NCI-H187 treated with DMSO at 0.1 percent for 48 hours (cell line): ENCODE results near the gene LRRC72.
"Not testable (repeated sequence)": the region's sequence is repeated elsewhere in the genome, so short reads cannot be mapped to it uniquely, and the experiment has no call there.

Source experiments
- DNase-seq: peaks from one replicate; lab custom pipeline; 2025; lab: John Stamatoyannopoulos, UW

Gene LRRC72

DNA sequence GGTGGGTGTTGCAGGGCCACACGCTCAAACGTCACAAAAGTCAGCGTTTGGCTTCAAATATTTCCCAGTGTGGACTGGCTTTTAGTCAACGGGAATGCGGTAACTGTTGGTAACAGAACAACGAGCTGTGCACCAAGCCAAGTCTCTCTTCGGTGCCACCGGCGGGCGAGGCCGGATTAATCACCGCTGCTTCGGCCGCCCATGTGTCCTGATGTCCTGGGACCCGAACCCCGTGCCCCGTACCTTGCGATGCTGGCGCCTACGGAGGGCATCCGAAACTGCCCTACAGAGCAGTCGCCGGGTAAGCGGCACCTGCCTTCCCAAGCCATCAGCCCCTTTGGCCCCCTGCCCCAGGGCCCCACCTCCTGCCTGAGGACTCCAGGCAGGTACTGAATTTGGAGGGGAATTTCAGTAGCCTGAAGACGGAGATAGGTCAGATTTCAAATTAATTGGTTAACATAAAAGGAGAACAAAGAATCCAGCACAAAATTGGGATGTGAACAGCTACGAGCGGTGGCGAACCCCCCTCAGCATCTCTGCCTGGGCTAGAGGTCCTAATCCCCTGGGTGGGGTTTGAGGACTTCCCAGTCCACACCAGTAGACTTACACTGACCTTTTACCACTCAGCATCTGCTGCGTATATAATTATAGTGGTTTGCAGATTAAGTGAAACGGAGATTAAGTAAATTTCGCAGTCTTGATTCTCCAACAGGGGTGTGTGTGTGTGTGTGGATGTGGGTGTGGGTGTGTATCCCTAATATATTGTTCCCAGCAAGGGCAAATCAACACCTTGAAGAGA lies at the start of gene LRRC72:
LRRC72 (plus strand) TSS at position 84 of the 799 bp plus-strand sequence; CDS start at position 212, 128 bp downstream.
- DNase-seq: no peak

DNA sequence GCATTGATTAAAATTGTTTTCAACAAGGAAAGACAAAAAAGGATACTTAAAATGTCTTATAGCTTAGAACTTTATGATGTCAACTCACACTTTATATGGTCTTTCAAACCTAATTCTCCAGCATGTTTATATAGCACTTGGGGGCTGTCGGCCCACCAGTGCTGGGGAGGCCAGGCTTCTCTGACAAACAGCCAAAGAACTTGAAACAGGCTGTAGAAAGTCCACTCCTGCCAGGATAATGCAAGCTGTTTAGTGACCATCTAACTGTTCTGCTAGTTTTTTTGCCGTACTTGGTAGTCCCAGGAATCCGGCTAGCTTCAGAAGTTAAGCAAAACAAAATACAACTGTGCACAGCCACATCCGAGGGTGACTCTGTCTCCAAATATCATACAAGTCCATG lies 47.5 kb upstream of the LRRC72 start:
- DNase-seq: no peak

DNA sequence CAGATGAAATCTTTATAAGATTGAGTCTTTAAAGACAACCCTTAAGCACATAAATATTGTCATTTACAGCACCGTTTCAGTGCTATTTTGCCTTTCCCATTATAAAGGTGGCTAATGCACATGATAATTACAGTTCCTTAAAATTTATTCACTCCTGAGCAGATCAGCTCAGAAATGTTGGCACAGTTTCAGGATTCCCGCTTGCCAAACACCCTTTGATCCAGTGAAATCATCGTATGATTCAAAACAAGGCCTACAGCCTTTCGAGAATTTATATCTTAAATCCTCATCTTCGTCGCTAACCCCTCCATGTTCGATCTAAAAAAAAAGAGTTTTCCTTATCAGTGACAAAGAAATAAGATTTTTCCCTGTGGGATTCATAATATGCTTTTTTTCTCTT lies 47.0 kb upstream of the LRRC72 start:
- no peak for DNase-seq

DNA sequence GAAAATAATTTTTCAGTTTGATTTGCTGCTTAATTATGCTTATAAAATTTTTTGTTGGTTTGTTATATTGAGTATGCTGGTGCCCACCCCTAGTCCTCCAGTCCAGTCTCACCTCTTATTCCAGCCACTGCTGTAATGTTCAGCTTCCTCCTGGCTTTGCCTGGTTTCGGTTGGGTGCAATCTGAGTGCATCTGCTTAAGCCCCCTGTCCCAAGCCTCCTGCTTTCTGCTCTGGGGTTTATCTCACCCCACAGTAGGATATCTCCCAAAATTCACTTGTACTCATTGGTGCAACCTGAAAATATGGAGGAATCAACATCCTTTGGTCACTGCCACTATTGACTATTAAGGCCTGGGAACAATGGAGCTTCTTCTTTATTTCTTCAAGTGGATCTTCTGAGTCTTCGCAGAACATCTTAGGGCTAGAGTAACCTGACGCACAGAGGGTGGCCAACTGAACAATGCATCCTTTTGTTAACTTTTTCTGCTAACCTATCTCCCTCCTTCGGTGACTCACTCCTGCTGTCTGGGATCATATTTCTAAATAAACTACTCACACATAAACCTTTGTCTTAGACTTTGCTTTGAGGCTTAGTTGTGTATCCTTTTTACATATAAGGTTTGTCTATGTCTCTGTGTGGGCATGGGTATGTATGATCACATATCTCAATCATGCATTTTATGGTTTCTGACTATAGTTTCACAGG lies 42.0 kb upstream of the LRRC72 start:
- no peak for DNase-seq

DNA sequence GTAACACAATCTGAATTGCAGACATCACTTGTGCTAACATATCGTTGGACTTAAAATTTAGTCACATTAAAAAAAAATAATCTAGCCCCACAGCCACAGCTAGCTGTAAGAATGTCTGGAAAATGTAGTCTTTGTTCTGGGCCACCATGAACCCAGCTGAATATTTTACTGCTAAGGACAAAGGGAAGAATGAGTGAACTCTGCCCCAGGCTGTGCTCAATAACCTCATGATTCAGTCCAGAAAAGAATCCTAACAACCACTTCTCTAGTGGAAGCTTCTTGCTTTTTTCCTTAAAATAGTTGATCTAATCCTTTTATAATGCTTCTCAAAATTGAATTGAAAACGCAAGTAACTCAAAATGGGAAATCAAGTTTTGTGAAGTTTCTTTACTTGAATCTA lies 35.5 kb upstream of the LRRC72 start:
- DNase-seq: no peak

DNA sequence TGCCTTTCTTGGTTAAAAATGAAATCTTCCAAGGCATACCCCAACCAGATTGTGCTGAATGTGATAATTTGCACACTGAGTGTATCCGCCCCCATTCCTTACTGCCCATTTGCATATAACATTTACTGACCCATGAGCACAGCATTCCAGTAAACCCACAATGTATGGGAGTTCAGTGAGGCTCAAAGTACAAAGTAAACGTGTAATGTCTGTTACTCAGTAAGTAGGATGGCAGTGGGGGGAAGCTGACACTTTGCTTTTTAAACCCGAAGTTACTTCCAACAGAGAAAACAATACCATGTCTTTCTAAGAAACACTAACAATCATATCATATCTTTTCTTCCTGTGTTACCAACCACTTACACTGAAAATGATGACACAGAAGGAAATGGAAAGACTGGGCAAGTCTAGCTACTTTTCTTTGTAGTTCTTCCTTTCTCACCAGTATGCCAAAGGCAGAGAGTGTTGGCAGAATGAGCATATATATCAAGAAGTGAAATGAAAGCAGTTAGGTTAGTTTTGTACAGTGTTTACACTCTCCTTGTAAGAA lies 34.0 kb upstream of the LRRC72 start:
- no peak for DNase-seq

DNA sequence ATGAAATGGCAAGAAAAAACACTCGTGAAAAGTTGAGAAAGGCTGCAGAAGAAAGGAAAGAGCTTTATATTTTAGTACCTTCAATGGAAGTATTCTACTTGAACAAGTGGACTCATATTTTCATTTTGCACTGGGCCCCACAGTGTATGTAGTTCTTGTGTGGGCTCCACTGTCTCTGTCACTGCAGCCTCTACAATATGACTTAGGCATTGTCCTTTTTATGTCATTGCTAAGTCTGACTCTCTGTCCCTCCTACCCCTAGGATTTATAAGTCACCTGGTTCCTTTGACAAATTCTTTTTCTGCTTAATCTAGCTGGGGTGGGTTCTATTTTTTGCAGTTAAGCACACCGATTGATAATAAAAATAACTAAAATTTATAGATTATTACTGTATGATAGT lies 33.4 kb upstream of the LRRC72 start:
- DNase-seq: no peak

DNA sequence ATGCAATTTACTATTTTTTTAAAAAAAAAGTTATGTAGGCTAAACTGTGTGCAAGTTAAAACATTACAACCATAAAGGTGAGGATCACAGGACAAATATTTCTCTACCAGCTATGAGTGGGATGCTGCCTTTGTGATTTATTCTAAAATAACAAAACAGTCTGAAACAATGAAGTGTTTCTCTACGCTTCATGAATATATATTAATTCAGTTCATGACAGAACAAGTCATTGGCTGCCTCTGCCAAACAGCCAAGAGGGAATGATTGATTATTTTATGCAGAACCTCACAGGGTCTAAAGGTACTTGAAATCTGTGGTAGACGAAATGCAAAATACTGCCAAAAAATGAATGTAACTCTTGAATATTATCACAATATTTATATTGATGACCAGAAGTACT lies 32.1 kb upstream of the LRRC72 start:
- DNase-seq: no peak

DNA sequence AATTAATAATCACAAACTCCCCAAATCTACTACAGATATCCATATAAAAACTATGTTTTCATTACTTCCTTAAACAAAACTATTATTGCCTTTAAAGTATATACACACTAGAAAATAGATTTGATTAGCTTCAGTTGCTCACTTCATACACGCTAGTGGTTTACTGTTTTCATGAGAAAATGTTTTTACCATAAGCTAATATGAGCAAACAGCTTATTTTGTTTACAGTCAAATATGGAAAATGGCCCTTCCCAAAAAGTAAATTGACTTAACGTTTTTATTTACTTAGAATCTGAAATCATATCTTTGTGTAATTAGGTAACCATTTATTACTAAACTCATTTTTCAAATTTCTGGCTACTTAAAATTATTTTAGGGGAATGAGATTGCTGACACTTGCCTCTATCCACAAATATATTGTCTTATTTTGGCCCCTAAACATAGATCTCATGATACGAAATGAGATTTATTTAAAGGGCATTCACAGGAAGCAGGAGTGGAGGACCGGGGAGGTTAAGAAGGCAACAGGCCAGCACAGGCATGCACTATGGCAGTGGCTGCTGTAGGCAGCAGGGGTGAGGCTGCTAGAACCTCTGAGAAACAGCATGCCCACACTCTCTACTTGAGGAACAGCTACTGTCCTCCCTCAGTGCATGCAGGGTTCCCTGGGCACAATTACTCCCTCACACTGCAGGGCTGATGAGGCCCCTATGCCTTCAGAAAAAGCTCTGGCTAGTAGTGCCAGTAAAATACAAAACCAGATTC lies 31.5 kb upstream of the LRRC72 start:
- DNase-seq: no peak

DNA sequence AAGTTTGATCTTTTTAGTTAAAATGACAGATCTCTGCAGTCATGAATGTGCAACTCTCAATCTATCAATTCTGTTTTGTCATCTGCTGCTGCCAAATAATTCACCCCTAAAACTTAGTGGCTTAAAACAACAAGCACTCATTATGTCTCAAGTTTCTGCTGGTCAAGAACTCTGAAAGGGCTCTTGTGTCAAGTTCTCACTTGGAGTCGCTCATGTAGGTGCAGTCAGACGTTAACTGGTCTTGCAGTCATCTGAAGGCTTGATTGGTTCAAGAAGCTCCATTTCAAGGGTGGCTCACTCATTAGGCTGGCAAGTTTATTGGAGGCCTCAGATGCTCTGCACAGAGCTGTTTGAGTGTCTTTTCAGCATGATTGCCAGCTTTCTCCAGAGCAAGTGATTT lies 28.5 kb upstream of the LRRC72 start:
- no peak for DNase-seq

DNA sequence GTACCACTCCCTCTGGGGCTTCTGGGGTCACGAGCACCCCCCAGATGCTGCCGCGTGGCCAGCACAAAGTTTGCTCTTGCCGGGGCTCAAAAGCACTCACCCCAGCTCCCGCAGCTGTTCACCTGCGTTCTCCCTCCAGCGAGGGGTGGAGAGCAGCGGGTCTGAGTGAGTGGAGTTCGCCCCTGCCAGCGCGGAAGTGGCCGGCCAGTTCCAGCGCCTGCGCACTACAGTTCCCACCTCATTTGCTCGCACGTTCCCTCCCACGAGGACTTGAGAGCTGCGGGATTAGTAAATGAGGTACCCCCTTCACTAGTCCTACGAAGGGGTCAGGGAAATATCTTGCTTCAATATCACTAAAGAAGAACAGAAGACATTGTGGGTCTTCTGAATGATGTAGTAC lies 24.3 kb upstream of the LRRC72 start:
- no peak for DNase-seq

DNA sequence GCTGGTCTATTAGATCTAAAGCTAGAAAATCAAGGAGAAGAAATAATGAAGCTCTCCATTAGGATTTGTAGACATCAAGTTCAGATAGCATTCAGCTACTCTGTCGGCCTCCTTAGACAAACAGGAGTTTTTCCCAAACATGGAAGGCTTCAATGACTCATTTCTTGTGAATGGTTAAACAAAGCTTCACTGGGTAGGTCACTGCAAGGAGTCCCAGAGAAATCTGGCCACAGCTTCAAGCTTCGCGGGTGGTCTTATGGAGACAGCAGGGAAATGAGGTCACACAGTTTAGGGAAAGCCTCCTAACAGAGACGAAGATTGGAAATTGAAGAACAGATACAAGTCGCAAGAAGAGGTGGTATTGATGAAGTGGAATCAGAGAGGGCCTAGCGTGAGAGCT lies 22.6 kb upstream of the LRRC72 start:
- no peak for DNase-seq

DNA sequence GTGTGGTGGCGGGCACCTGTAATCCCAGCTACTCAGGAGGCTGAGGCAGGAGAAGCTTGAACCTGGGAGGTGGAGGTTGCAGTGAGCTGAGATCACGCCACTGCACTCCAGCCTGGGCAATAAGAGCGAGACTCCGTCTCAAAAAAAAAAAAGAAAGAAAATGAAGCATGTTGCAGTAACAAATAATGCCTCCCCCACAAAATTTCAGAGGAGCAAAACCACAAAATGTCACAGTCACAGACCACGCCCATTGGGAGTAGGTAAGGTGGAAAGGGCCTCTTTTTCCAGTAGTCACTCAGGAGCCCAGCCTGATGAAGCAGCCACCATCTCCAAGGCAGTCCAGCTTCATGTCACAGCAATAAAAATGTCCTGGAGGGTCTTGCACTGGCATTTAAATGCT lies 20.2 kb upstream of the LRRC72 start:
- not testable (repeated sequence) for DNase-seq

DNA sequence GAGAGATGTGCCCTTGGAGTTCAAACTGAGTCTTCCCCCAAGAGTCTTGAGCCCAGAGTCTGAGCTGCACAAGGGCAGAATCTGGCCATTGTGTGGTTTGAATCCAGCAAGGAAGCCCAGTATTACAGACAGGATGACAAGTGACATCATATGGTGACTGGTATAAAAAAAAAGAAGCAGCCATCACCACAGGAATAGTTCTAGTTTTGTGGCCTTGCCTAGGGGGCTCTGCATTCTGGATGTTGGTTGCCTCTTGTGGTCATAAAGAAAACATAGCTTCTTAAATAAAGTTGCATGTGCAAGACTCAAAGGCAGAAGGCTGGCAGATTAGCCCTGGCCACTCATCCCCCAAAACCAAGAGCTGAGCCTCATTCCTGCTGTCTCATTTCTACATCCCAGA lies 16.8 kb upstream of the LRRC72 start:
- no peak for DNase-seq

DNA sequence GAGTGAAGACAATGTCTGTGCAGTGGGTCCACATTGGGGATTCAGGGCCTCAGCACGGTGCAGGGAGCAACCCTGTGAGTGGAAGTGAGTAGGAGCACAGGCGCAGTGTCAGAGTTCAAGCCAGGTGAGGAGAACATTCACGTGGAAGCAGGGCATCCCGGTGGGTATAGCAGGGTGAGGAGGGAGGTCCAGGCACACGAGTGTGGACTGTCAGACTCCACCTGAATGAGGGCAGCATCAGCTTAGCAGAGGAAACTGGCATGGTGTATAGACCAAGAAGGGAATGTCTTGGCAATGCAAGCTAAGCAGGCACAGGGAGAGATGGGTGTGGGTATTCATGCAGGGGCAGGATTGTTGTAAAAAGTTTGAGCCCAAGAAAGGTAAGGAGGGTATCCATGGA lies 15.3 kb upstream of the LRRC72 start:
- DNase-seq: no peak

DNA sequence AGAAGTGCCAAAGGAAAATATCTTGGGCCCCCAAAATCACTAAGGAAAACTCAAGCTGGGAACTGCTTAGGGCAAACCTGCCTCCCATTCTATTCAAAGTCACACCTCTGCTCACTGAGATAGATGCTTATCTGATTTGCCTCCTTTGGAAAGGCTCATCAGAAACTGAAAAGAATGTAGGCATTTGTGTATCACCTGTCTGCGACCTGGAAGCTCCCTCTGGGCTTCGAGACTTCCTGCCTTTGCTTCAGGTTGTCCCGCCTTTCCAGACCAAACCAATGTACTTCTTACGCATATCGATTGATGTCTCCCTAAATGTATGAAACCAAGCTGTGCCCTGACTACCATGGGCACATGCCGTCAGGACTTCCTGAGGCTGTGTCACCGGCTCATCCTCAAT lies 14.5 kb upstream of the LRRC72 start:
- DNase-seq: no peak

DNA sequence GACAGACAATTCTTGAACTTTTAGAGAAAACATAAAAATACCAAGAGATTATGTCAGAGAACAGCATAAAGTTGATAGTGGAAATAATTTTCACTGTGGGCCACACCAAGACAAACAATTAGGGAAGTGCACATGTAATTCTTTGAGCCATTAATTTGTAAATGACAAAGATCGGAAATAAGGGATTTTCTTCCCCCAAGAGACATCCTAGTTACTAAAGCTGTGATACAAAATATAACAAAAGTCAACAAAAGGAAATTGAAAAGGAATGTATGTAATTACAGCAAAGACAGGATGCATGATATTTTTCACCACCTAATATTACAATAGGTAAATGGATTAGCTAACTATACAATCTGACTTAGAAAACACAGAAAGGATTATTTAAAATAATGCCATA lies 12.4 kb upstream of the LRRC72 start:
- no peak for DNase-seq

DNA sequence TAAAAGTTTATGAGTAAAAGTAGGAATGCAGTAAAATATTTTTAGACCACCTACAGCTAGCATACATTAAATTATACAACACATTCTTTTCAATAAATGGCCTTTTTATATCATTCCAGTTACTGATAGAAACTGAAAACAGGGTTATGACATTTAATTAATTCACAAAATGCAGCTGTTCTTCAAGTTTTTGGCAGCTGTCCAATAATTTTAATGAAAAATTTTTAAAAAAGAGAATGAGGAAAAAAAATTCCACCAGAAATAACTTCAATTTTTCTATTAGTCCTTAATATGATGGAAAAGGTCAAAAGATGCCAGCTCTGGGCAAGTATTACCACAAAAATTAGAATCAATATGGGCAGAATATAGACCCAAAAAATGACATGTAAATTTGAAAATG lies 11.9 kb upstream of the LRRC72 start:
- no peak for DNase-seq

DNA sequence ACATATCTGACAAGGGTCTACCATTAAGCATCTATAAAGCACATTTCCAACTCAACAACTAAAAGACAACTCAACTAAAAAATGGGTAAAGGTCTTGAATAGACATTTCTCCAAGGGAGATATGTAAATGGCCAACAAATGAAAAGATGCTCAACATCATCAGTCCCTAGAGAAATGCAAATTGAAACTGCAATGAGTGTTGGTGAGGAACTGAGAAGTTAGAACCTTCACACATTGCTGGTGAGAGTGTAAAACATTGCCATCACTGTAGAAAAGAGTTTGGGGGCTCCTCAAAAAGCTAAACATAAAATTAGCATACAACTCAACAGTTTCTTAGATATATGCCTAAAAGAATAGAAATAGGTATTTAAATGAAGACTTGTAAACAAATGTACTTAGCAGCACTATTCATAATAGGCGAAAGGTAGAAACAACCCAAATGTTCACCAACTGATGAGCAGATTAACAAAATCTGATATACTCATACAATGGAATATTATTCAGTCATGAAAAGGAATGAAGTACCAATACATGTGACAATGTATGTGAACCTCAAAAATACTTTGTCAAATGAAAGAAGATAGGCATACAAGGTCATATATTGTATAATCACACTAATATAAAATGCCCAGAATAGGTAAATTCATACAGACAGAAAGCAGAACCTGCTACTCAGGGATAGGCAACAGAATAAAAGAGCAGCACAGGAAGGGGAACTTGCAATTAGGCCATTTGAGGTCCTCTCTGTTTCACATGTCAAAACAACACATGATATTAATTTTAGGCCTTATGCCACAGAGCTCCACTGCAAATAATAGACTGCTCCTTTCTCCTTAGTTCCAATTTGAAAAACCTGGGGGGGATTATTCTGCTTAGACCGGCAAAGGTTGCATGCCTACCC lies 10.6 kb upstream of the LRRC72 start:
- DNase-seq: no peak

DNA sequence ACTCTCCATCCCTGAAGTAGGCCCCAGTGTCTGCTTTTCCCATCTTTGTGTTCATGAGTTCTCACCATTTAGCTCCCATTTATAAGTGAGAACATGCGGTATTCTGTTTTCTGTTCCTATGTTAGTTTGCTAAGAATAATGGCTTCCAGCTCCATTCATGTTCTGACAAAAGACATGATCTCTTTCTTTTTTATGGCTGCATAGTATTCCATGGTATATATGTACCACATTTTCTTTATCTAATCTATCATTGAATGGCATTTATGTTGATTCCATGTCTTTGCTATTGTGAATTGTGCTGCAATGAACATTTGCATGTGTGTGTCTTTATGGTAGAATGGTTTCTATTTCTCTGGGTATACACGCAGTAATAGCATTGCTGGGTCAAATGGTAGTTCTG lies 6.6 kb upstream of the LRRC72 start:
- not testable (repeated sequence) for DNase-seq

DNA sequence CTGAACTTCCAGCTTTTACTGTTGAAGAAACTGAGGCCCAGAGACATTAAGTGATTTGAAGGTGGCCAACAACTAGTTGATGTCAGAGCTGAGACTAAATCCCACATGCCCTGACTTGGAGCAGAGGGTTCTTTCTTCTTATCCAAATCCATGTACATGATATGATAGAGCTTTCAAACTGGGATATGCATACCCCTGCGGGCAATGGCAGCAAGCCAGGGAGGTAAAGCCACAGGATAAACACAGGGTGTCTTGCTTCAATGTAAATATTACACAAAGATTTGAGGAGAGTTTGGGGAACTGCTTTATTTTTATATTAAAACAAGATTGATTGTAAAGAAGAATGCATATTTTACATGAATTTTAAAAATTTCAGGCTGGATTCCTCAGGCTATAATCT lies 2.3 kb upstream of the LRRC72 start:
- DNase-seq: no peak

DNA sequence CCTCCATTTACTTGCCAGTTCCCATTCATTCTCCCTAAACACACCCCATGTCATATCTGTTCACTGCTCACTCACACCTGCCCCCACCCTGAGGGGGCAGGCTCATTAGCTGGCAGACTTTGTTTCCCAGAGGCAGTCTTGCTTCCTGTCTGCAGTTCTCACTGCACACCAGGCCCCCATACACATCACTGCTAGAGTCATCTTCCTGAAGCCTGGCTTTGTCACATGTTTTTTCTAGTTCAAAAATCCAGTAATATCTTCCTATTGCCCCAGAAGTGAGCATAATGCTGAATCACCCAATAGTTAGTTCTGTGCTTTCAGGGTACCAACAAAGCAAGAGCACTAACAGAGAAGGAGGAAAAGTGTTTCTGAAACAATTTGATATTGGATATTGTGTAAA lies 1.9 kb downstream of the LRRC72 start:
- DNase-seq: no peak
